C4-2B (cell line): ENCODE measurements around the gene ZNF213.

Experiments
- CTCF ChIP-seq: fragments of 450-650 bp; conservative IDR thresholded peaks from 2 replicates; pipeline ENCODE4 v1.5.1; 2017; ENCODE audit warnings: mild to moderate bottlenecking
- ZFX ChIP-seq: fragments of 450-650 bp; IDR thresholded peaks from 2 replicates; pipeline ENCODE4 v1.6.1; 2017

GRCh38 chr16:3098459-3099394, 36.1 kb upstream of the ZNF213 start, which contains the start of gene ZSCAN10:
- TF ChIP-seq CTCF (no peak), ZFX (no peak)
